Stimulated activated CD8-positive, alpha-beta memory T cell treated with anti-CD3 and anti-CD28 coated beads, Interleukin-7, amount 100 ng/mL, for 1 hour (primary cell): ENCODE data around the gene ACAP3.
"Not testable (repeated sequence)": the region's sequence is repeated elsewhere in the genome, so short reads cannot be mapped to it uniquely, and the experiment has no call there.

Experiments
- DNase-seq, 2 donors: peaks; one replicate each; pipeline ENCODE4 v3.0.0-alpha.2; 2020; ENCODE audit warnings: low read depth in 2 of 2

ACAP3 gene

DNA sequence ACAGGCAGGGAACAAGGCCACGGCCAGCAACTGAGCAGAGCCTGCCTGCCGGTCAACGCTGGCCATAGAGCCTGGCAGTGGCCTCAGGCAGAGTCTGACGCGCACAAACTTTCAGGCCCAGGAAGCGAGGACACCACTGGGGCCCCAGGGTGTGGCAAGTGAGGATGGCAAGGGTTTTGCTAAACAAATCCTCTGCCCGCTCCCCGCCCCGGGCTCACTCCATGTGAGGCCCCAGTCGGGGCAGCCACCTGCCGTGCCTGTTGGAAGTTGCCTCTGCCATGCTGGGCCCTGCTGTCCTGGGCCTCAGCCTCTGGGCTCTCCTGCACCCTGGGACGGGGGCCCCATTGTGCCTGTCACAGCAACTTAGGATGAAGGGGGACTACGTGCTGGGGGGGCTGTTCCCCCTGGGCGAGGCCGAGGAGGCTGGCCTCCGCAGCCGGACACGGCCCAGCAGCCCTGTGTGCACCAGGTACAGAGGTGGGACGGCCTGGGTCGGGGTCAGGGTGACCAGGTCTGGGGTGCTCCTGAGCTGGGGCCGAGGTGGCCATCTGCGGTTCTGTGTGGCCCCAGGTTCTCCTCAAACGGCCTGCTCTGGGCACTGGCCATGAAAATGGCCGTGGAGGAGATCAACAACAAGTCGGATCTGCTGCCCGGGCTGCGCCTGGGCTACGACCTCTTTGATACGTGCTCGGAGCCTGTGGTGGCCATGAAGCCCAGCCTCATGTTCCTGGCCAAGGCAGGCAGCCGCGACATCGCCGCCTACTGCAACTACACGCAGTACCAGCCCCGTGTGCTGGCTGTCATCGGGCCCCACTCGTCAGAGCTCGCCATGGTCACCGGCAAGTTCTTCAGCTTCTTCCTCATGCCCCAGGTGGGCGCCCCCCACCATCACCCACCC lies 23.6 kb upstream of the ACAP3 start, which contains the start of gene TAS1R3:
TSS of gene TAS1R3 (plus strand) at position 213 of the 898 bp plus-strand sequence. CDS start at position 279, 66 bp downstream.
- no peak for DNase-seq

DNA sequence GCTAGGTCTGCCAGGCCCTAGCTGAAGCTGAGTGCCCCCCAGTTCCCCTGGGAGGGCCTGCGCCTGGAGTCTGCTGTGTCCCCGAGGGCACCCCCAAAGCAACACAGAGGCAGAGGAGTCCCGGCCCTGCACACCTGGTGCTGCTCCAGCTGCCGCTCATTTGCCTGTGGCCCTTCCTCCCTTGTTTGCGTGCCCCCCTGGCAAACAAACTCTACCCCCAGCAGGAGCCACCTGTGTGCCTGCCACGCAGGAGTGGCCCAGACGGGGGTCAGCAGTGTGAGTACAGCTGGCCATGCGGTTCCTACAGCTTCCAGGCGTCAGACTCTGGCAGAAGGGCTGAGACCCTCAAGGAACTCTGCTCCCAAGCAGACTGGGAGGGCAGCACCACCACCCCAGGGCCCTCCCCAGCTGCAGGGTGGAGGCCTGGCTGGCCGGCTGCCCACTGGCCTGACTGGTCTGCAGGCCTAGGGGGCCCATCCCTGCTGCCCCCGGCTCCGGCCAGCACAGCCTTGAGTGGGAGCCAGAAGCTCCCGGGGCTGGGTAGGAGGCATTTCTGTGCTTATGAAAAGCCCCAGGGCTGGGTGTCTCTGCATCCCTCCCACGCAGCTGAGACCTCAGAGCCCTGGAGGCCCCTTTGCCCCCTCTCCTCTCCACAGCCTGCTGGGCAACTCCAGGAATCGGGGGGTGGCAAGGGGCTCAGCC lies 22.8 kb upstream of the ACAP3 start:
- no peak for DNase-seq

DNA sequence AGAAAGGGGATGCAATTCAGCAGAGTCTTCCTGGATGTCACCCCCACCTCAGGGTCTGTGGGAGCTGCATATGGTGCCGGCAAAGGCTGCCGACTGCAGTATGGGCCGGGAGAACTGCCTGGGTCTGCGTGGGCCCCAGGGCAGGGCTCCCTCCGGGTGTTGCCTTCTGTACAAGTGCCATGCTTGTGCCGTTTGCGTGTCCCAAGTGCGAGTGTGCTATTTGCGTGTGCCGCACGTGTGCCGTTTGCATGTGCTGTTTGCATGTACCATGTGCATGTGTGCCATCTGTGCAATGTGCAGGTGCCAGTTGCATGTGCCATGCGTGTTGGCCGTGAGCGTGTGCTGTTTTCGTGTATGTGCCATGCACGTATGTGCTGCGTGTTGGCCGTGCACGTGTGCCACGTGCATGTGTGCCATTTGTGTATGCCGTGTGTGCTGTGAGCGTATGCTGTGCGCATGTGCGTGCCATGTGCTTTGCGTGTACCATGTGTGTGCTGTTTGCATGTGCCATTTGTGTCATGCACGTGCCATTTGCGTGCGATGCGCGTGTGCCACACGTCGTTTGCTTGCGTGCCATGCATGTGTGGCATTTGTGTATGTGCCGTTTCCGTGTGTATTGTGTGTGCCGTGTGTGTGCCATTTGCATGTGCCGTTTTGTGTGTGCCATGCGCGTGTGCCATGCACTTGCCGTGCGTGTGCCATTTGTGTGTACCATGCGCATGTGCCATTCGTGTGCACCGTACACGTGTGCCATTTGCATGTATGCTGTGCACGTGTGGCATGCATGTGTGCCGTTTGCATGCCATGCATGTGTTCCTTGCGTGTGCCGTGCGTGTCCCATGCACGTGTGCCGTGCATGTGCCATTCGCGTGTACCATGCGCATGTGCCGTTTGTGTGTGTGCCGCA lies 21.8 kb upstream of the ACAP3 start:
- DNase-seq, result no peak

DNA sequence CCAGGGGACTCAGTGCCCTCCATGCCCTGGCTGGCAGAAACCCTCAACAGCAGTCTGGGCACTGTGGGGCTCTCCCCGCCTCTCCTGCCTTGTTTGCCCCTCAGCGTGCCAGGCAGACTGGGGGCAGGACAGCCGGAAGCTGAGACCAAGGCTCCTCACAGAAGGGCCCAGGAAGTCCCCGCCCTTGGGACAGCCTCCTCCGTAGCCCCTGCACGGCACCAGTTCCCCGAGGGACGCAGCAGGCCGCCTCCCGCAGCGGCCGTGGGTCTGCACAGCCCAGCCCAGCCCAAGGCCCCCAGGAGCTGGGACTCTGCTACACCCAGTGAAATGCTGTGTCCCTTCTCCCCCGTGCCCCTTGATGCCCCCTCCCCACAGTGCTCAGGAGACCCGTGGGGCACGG lies 20.5 kb upstream of the ACAP3 start:
- DNase-seq, result no peak

DNA sequence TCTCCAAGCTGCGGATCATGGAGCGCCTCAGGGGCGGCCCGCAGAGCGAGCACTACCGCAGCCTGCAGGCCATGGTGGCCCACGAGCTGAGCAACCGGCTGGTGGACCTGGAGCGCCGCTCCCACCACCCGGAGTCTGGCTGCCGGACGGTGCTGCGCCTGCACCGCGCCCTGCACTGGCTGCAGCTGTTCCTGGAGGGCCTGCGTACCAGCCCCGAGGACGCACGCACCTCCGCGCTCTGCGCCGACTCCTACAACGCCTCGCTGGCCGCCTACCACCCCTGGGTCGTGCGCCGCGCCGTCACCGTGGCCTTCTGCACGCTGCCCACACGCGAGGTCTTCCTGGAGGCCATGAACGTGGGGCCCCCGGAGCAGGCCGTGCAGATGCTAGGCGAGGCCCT lies 19.6 kb upstream of the ACAP3 start:
- DNase-seq, result no peak

DNA sequence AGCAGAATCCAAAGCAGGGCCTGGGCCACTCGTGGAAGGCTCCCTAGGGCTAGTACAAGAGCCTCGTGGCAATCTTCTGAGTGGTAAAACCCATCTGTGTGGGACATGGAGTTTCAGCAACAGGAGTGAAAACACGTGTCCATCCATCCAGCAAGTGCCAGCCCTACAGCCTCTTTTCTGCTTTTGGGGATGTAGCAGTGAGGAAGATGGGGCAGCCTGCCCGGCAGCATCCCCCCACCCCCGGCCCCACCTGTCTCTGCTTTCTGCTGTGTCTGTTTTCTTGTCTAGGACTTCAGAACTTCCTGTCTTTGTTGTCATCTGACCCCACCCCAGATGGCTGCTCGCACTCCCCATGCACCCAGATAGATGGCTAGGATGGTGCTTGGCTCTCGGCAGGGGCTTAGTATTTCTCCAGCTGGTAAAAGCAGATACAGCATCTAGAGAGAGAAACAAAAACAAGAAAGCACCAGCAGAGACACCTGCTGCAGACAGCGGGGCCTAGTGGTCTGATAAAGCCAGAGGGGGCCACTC lies 18.4 kb upstream of the ACAP3 start:
- DNase-seq, result no peak

DNA sequence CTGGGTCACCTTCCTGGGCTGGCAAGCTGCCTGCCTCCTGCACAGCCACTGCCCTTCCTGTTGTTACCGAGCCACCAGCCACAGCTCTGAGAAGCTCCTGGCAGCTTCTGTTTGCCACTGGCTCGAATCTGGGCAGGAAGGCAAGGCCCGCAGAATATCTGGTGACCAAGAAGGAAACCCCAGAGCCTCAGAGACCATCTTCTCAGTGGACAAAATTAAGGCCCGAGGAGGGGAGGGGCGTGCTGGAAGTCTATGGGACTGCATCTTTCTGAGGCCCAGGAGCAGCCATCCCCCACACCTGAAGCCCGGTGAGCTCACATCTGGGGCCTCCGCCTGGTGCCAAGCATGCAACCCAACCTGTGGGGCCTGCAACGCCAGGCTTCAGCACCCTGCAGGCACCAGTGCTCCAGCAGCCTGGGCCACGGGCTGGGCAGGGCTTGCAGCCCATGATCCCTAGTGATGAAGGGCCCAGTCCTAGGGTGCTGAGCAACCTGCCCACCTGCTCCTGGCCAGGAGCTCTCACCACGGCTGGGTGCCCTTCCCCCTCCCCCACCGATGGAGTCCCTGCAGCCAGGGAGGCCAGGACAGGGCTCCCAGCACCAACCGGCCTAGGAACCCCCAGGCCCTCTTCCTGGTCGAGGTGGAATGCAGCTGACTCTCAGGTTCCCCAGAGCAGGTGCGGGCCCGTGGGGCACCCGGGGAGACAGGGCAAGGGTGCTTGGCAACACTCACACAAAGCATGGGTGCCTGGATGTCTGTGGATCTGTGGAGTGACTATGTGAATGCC lies 17.8 kb upstream of the ACAP3 start:
- no peak for DNase-seq

DNA sequence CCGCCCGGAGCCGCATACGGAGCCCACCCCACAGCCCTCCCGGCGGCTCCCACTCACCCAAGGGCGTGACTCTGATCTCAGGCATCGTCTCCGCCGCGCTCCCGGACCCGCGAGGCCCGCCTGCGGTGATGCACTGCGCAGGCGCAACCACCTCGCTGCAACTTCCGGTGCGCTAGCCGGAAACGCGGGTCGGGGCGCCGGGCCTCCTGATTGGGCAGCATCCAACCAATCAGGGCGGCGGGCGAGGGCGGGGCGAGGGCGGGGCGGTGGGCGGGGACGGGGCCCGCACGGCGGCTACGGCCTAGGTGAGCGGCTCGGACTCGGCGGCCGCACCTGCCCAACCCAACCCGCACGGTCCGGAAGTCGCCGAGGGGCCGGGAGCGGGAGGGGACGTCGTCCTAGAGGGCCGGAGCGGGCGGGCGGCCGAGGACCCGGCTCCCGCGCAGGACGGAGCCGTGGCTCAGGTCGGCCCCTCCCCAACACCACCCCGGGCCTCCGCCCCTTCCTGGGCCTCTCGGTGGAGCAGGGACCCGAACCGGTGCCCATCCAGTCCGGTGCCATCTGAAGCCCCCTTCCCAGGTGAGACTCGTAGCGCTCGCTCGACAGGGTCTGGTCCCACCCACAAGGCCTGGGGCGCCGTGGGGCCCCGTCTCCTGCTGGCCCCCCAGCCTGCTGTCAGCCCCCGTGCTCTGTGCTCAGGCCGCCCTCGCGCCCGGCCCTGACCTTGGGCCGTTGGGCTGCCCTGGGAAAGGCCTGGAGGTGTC lies 17.0 kb upstream of the ACAP3 start, which contains the start of the genes CPTP and INTS11:
TSS of gene CPTP (plus strand) at position 279 of the 764 bp plus-strand sequence. CDS start 2,109 bp downstream, outside the sequence.
TSS of gene INTS11 (minus strand) at position 137 of the 764 bp plus-strand sequence. CDS start at position 85, 52 bp downstream.
- peak; percentile 90 to 92 for DNase-seq

DNA sequence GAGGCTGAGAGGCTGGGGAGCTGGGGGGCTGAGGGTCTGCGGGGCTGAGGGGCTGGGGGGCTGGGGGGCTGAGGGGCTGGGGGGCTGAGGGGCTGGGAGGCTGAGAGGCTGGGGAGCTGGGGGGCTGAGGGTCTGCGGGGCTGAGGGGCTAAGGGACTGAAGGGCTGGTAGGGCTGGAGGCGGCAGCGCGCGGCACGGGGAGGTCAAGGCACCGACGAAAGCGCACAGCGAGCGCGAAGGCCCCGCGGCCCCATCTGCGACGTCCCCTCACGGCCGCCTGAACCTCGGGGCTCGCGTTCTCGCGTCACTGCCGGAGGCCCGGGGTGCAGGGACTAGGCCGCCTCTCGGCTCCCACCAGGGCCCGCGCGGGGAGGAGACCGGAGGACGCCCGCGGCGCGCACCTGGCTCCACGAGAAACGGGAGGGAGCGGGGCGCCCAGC lies 16.4 kb upstream of the ACAP3 start:
- no peak for DNase-seq

DNA sequence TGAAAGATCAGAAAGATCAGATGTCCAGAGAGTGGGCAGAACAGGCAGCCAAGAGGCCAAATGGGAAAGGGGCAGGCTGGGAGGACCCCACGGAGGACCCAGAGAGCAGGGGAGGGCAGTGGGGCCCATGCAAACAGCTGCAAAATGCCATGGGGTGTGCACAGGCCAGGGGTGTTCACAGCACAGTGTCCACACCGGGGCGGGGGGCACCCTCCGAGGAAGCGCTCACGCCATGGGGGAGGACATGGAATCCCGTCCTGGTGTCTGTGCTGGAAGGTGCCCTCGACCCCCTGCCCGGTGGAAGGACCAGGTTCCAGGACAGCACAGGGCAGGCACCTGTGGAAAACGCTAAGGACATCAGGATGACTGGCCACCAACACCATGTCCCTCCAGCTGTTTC lies 15.2 kb upstream of the ACAP3 start:
- no peak for DNase-seq

DNA sequence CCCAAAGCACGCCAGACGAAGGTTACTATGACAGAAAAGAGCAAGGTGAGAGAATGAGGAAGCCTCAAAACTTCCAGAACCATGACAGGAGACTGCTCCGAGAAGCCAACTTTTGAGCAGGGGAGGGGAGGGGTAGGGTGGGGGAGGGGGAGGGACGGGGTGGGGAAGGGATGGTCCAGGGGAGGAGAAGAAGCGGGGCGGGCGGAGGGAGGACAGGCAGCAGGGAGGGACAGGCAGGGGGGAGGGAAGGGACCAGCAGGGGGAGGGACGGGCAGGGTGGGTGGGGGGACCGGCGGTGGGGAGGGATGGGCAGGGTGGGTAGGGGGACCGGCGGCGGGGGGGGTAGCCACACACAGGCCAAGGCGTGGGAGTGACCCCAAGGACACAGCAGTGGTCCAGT lies 14.7 kb upstream of the ACAP3 start:
- no peak for DNase-seq

DNA sequence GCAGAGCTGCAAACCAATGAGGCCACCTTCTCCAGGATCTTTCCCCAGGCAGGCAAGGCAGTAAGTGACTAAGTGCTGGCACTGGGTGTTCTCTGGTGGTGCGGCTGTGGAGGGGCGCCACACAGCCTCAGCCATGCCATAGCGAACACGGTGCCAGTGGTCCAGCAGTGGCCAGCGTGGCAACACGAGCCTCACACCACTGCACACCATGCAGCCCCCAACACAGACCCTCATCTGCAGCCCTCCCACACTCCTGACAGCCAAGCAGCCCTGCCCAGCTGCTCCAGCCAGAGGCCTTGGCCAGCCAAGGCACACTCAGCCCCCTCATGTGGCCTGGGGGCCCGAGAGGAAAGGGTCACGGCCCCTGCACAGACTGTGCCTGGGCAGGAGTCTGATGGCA lies 13.7 kb upstream of the ACAP3 start:
- DNase-seq, result no peak

DNA sequence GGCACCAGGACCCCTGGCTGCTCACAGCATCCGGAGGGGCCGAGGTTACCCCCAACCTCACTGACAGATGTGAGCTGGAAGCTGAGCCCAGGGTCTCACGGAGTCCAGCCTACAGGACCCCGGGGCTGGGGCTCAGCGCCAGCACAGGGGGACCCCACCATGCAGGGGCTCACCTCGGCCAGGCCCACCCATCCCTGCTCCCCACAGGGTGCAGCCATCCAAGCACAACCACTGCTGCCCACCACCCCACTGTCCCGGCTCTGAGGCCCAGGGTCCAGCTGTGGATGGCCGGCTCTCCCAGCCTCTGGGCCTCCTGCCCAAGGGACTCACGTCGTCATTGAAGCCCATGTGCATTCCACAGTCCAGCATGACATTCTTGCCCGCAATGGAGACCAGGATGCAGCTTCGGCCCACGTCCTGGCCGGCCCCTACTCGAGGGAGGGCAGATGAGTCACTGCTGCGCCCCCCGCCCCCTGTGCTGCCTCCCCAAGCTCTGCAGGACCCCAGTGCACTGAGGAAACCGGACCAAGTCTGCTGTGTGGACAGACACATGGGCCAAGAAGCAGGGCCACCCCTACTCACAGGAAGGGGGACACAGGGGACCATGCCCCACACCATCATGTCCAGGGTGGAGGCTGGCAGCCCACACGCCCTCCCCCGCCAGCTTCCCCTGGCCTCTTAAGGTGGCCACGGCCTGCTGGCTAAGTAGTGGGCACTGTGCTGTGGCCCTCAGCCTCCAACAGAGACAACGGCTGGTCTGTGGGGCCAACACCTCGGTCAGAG lies 13.1 kb upstream of the ACAP3 start:
- no peak for DNase-seq

DNA sequence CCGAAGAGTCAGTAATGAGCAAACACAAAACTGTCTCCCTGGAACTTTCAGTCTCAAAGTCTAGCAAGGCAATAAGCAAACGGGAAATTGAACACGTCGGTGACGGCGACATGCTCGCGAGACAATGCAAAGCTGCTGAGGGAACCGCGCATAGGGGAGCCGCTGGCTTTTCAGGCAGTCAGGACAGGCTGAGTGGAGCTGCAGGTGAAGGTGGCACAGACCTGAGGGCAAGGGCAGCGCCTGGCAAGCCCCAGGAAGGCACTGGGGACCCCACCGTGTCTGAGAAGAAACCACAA lies 11.9 kb upstream of the ACAP3 start:
- no peak for DNase-seq

DNA sequence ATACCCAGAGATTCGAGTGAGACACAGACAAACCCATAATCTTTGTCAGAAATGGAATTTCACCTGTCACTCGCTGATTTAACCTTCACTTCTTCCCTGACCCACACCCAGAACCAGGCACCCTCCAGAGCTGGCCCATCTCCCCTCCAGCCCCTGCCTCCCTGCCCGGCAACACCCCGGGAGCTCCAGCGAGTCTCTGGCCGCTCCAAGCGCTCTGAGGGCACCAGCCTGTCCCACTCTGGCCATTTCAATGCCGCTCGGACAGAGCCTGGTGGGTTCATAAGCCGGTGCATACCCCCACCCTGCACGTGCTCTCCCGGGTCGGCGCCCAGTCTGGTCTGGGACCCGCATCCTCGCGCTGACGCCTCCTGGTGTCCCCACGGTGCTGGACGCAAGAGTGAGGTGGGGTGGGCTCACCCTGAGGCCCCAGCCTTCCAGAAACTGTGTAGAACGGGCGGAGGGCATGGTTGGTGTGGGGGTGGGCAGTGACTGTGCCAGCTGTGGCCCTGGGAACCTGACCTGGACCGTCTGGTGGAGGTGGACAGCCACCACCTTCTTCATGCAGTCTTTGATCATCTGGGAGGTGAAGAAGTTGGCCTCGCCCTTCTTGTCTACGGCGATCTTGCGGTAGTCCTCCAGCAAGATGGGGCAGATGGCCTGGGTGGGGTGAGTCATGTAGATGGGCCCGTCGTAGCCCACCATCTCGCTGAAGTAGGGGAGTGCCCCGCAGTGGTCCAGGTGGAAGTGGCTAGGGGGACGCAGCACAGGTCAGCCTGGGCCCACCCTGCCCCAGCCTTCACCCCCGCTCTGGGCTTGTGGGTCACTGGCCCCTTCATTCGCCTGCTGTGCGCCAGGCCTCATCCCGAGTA lies 11.3 kb upstream of the ACAP3 start:
- no peak for DNase-seq

DNA sequence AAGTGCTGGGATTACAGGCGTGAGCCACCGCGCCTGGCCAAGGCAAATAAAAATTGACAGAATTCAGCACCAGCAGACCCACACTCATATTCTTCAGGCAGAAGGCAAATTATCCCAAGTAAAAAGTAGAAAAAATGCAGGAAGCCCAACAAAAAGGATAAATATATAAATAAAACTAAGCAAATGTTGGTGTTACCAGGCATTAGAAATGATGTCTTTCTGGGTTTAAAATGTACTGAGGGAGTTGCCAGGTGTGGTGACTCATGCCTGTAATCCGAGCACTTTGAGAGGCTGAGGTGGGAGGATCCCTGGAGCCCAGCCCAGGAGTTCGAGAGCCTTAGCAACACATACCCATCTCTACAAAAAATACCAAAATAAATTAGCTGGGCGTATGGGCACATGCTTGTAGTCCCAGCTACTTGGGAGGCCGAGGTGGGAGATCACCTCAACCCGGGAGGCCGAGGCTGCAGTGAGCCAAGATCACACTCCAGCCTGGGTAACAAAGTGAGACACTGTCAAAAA lies 10.5 kb upstream of the ACAP3 start:
- no peak for DNase-seq

DNA sequence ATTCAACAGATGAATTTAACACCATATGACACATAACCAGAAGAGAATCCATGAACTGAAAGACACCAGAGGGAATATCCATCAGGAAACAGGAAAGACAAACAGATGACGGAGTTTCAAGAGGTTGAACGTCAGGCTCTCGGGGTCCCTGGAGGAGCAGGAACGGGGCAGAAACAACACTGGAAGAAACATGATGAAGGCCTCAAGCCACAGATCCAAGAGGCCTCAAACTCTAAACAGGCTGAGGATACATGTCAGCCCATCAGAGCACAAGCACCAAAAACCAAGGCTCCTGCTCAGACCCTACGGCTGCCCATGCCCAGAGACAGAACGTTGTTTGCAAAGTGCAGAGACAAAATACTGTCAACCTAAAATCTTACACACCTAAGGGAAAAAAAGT lies 9.7 kb upstream of the ACAP3 start:
- DNase-seq, result no peak

DNA sequence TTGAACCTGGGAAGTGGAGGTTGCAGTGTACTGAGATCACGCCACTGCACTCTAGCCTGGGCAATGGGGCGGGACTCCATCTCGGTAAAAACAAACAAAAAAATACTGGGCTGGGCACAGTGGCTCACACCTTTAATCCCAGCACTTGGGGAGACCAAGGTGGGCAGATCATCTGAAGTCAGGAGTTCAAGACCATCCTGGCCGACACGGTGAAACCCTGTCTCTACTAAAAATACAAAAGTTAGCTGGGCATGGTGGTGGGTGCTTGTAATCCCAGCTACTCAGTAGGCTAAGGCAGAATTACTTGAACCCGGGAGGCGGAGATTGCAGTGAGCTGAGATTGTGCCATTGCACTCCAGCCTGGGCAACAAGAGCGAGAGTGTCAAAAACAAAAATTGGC lies 8.5 kb upstream of the ACAP3 start:
- not testable (repeated sequence) for DNase-seq
